K562 (cell line): ENCODE measurements around the gene STUM. TPM values are rescaled to one million over a fixed set of nuclear protein-coding genes. Genes with fewer than 3 reads are reported as not detected.
A peak's percentile ranks its signal among the peaks of the same experiment; 100 is the strongest.

Source experiments
- ARID1B ChIP-seq: fragments of 450-650 bp; IDR thresholded peaks from 2 replicates; pipeline ENCODE4 v1.6.1; 2016; ENCODE audit warnings: antibody characterized with exemption, mild to moderate bottlenecking, inconsistent platforms
- CBX1 ChIP-seq: sonication (generic); IDR thresholded peaks from 2 replicates; pipeline ENCODE4 v1.6.1; 2016; ENCODE audit warnings: antibody characterized with exemption, low read depth, mild to moderate bottlenecking
- CHD2 ChIP-seq: IDR thresholded peaks from 2 replicates; pipeline ENCODE4 v1.6.1; 2011; ENCODE audit warnings: low read depth, low read length
- DPF2 ChIP-seq: fragments of 450-650 bp; IDR thresholded peaks from 2 replicates; pipeline ENCODE4 v1.6.1; 2016
- ERF ChIP-seq: fragments of 450-650 bp; formaldehyde crosslinking; IDR thresholded peaks from 2 replicates; pipeline ENCODE4 v1.4.0; 2020; ENCODE audit warnings: mild to moderate bottlenecking, mixed read lengths
- IFI16 ChIP-seq: fragments of 250-450 bp; sonication (Bioruptor Pico); IDR thresholded peaks from 2 replicates; pipeline ENCODE4 v2.1.2; 2022; ENCODE audit warnings: mild to moderate bottlenecking, inconsistent platforms
- JUN ChIP-seq, 2 experiments: sonication (generic) in 1 of 2; formaldehyde crosslinking in 1 of 2; IDR thresholded peaks; 2 replicates each; pipeline versions ENCODE4 v1.6.1 to v1.8.0; 2012 to 2022; ENCODE audit warnings: borderline replicate concordance in 2 of 2, mild to moderate bottlenecking in 2 of 2, improper control_type of control experiment in 1 of 2, low read depth in 1 of 2, low read length in 1 of 2, missing genetic modification reagents in 1 of 2
- KAT2B ChIP-seq: IDR thresholded peaks from one replicate; pipeline ENCODE4 v1.6.1; 2012; ENCODE audit warnings: low read depth, mild to moderate bottlenecking, control low read depth, inconsistent platforms, low read length, moderate library complexity
- MECOM ChIP-seq: fragments of 250-450 bp; sonication (Bioruptor Pico); IDR thresholded peaks from 2 replicates; pipeline ENCODE4 v1.8.0; 2022; ENCODE audit warnings: inconsistent platforms
- POLR2AphosphoS5 ChIP-seq: IDR thresholded peaks from 2 replicates; pipeline ENCODE4 v1.6.1; 2011; ENCODE audit warnings: mild to moderate bottlenecking, low read depth, low read length, moderate library complexity; ENCODE audit not compliant: control insufficient read depth, insufficient read depth
- PRDM10 ChIP-seq: fragments of 450-650 bp; IDR thresholded peaks from 2 replicates; pipeline ENCODE4 v1.6.1; 2018; ENCODE audit not compliant: partially characterized antibody
- TAL1 ChIP-seq: fragments of 450-650 bp; IDR thresholded peaks from 2 replicates; pipeline ENCODE4 v1.6.1; 2016; ENCODE audit warnings: mild to moderate bottlenecking
- TBP ChIP-seq: optimal IDR thresholded peaks from 2 replicates; pipeline ENCODE3; 2011; ENCODE audit warnings: low read depth, low read length, improper control_type of control experiment
- TEAD4 ChIP-seq, 2 experiments: sonication (generic) in 1 of 2; formaldehyde crosslinking in 1 of 2; IDR thresholded peaks; 2 replicates each; pipeline versions ENCODE4 v1.6.1 to v1.8.0; 2012 to 2022; ENCODE audit warnings: borderline replicate concordance in 1 of 2, inconsistent platforms in 1 of 2, low read length in 1 of 2, mild to moderate bottlenecking in 1 of 2, missing genetic modification reagents in 1 of 2
- ZBTB49 ChIP-seq: sonication (generic); formaldehyde crosslinking; IDR thresholded peaks from 2 replicates; pipeline ENCODE4 v1.8.0; 2022; ENCODE audit warnings: missing genetic modification reagents, mild to moderate bottlenecking, borderline replicate concordance
- polyA plus RNA-seq, 8 experiments: library from polyadenylated mRNA; depleted of rRNA in 4 of 8; stranded (reverse) in 5 of 8; unstranded in 3 of 8; fragments of >200 nt; fragmentation: Nextera tagmentation in 2 of 8; fragmentation: Illumina TruSeq in 1 of 8; extraction: Ambion mirVana in 2 of 8; extraction: Trizol in 1 of 8; gene quantifications; 2 replicates each; pipeline versions ENCODE4 v1.2.1 to v1.2.3, GENCODE V29; 2011 to 2014; ENCODE audit warnings: inconsistent platforms in 1 of 8, missing spikeins in 1 of 8
- total RNA-seq, 7 experiments: library from RNA; depleted of rRNA in 6 of 7; stranded (reverse); fragments of >200 nt in 6 of 7; fragmentation: Illumina TruSeq in 2 of 7; extraction: Trizol in 2 of 7; gene quantifications; 2 replicates each; pipeline versions ENCODE4 v1.2.1 to v1.2.3, GENCODE V29; 2011 to 2021; ENCODE audit warnings: low replicate concordance in 1 of 7
- TF ChIP-seq, protein P1 (sequence below), 2 experiments: fragments of 200-800 bp in 1 of 2; sonication (Bioruptor generic) in 1 of 2; sonication (generic) in 1 of 2; formaldehyde crosslinking in 1 of 2; IDR thresholded peaks in 1 of 2; conservative IDR thresholded peaks in 1 of 2; 2 replicates each; pipeline versions ENCODE4 v1.5.0 to v1.6.1; 2016 to 2020; ENCODE audit warnings: missing compliant biosample characterization in 1 of 2, missing genetic modification characterization in 1 of 2, missing genetic modification reagents in 1 of 2
- TF ChIP-seq, protein P2 (sequence below): conservative IDR thresholded peaks from 2 replicates; pipeline ENCODE4 v1.6.1; 2011; ENCODE audit warnings: low read depth, mild to moderate bottlenecking, low read length; ENCODE audit not compliant: control insufficient read depth

The STUM gene
- total and polyA plus RNA-seq, 9 of the 15 experiments (the other 6 are each of a cell fraction or from before 2014, with no cell fraction given), result not detected

GRCh38 chr1:226549937-226550671, 1.5 kb downstream of the STUM start (continued):
- TF ChIP-seq ERF (CRISPR knock-in tag) (no peak), JUN (IDR thresholded peaks at IDR 0.05; ENCODE audit: borderline replicate concordance, low read depth, low read length) (no peak), JUN (CRISPR knock-in tag; IDR thresholded peaks at IDR 0.05; ENCODE audit: borderline replicate concordance) (no peak), TAL1 (peak; percentile 68), DPF2 (0 out of 2 replicates have a peak, but pooled peaks have one; percentile 42), PRDM10 (peak; percentile 86), IFI16 (CRISPR knock-in tag) (no peak), ARID1B (peak; percentile 54; the same call in 1 of the 2 replicates), CBX1 (no peak), TEAD4 (IDR thresholded peaks at IDR 0.05; ENCODE audit: low read length) (peak; percentile 83), TEAD4 (CRISPR knock-in tag; IDR thresholded peaks at IDR 0.05; ENCODE audit: borderline replicate concordance) (no peak), MECOM (CRISPR knock-in tag) (no peak), POLR2AphosphoS5 (0 out of 2 replicates have a peak, but pooled peaks have one; percentile 44), CHD2 (no peak), TBP (no peak), KAT2B (no peak), ZBTB49 (CRISPR knock-in tag) (no peak)
- TF ChIP-seq, protein P1, sequence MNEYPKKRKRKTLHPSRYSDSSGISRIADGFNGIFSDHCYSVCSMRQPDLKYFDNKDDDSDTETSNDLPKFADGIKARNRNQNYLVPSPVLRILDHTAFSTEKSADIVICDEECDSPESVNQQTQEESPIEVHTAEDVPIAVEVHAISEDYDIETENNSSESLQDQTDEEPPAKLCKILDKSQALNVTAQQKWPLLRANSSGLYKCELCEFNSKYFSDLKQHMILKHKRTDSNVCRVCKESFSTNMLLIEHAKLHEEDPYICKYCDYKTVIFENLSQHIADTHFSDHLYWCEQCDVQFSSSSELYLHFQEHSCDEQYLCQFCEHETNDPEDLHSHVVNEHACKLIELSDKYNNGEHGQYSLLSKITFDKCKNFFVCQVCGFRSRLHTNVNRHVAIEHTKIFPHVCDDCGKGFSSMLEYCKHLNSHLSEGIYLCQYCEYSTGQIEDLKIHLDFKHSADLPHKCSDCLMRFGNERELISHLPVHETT (CRISPR knock-in tag; conservative IDR thresholded peaks at IDR 0.05 in 1 of 2, IDR thresholded peaks at IDR 0.05 in 1 of 2), result no peak
- TF ChIP-seq, protein P2, sequence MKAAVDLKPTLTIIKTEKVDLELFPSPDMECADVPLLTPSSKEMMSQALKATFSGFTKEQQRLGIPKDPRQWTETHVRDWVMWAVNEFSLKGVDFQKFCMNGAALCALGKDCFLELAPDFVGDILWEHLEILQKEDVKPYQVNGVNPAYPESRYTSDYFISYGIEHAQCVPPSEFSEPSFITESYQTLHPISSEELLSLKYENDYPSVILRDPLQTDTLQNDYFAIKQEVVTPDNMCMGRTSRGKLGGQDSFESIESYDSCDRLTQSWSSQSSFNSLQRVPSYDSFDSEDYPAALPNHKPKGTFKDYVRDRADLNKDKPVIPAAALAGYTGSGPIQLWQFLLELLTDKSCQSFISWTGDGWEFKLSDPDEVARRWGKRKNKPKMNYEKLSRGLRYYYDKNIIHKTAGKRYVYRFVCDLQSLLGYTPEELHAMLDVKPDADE, result no peak
